IPS-20b (cell line): ENCODE data around the gene SNAI1.

ENCODE experiments used
- H3K27ac ChIP-seq: one replicate; pipeline ENCODE4 v1.5.1; 2013; ENCODE audit warnings: low read length
- H3K27me3 ChIP-seq: 2 replicates; pipeline ENCODE4 v1.6.1; 2013; ENCODE audit warnings: mild to moderate bottlenecking, low read length, inconsistent platforms; ENCODE audit not compliant: insufficient read depth
- H3K36me3 ChIP-seq: 2 replicates; pipeline ENCODE4 v1.6.1; 2013; ENCODE audit warnings: low read depth, mild to moderate bottlenecking, inconsistent platforms, low read length, moderate library complexity; ENCODE audit not compliant: insufficient read depth
- H3K4me1 ChIP-seq: 2 replicates; pipeline ENCODE4 v1.6.1; 2013; ENCODE audit warnings: mild to moderate bottlenecking, control low read depth, inconsistent platforms, low read length, moderate library complexity; ENCODE audit not compliant: insufficient read depth
- H3K4me3 ChIP-seq: 2 replicates; pipeline ENCODE4 v1.5.1; 2013; ENCODE audit warnings: mild to moderate bottlenecking, low read length, inconsistent platforms
- H3K9ac ChIP-seq: 2 replicates; pipeline ENCODE4 v1.6.1; 2013; ENCODE audit warnings: low read depth, mild to moderate bottlenecking, inconsistent platforms, low read length, moderate library complexity
- H3K9me3 ChIP-seq: 2 replicates; pipeline ENCODE4 v1.6.1; 2013; ENCODE audit warnings: mild to moderate bottlenecking, low read depth, low read length, inconsistent platforms; ENCODE audit not compliant: insufficient read depth

SNAI1 gene

GRCh38 chr20:50017576-50018248 lies 34.9 kb downstream of the SNAI1 start:
- H3K9me3 ChIP-seq: no peaks in the 10 kb centered on the region
- no peak overlapping the region for H3K27ac ChIP-seq
- H3K4me3 ChIP-seq: no peak overlapping the region
- peaks cover 4% of the 10 kb centered on the region; the same call in 1 of the 2 replicates for H3K4me1 ChIP-seq
- no peaks in the 10 kb centered on the region for H3K36me3 ChIP-seq
- no peak overlapping the region for H3K9ac ChIP-seq
- H3K27me3 ChIP-seq: no peaks in the 10 kb centered on the region

- Histone ChIP-seq H3K9ac (no peak overlapping the region), H3K27me3 (no peaks in the 10 kb centered on the region), H3K36me3 (no peaks in the 10 kb centered on the region), H3K9me3 (no peaks in the 10 kb centered on the region), H3K4me3 (no peak overlapping the region), H3K27ac (no peak overlapping the region), H3K4me1 (peaks cover 4% of the 10 kb centered on the region; the same call in 1 of the 2 replicates)
These were observed 36.9 kb downstream of the SNAI1 start for GRCh38 chr20:50019466-50020256.

GRCh38 chr20:50020288-50020687 lies 37.5 kb downstream of the SNAI1 start:
- Histone ChIP-seq H3K4me1 (peaks cover 4% of the 10 kb centered on the region; the same call in 1 of the 2 replicates), H3K4me3 (no peak overlapping the region), H3K27ac (no peak overlapping the region), H3K27me3 (no peaks in the 10 kb centered on the region), H3K9me3 (no peaks in the 10 kb centered on the region), H3K36me3 (no peaks in the 10 kb centered on the region), H3K9ac (no peak overlapping the region)

- no peaks in the 10 kb centered on the region for H3K36me3 ChIP-seq
- no peaks in the 10 kb centered on the region for H3K4me1 ChIP-seq
- no peaks in the 10 kb centered on the region for H3K9me3 ChIP-seq
- H3K4me3 ChIP-seq: no peak overlapping the region
- no peak overlapping the region for H3K9ac ChIP-seq
- H3K27ac ChIP-seq: no peak overlapping the region
- no peaks in the 10 kb centered on the region for H3K27me3 ChIP-seq
These were observed 39.9 kb downstream of the SNAI1 start for GRCh38 chr20:50022676-50023075.

GRCh38 chr20:50023116-50023805 lies 40.5 kb downstream of the SNAI1 start:
- no peak overlapping the region for H3K27ac ChIP-seq
- H3K4me3 ChIP-seq: no peak overlapping the region
- no peaks in the 10 kb centered on the region for H3K4me1 ChIP-seq
- no peak overlapping the region for H3K9ac ChIP-seq
- no peaks in the 10 kb centered on the region for H3K27me3 ChIP-seq
- H3K36me3 ChIP-seq: no peaks in the 10 kb centered on the region
- H3K9me3 ChIP-seq: no peaks in the 10 kb centered on the region

GRCh38 chr20:50026746-50027575 lies 44.2 kb downstream of the SNAI1 start:
- Histone ChIP-seq H3K9ac (no peak overlapping the region), H3K4me3 (no peak overlapping the region), H3K27ac (no peak overlapping the region), H3K9me3 (no peaks in the 10 kb centered on the region), H3K36me3 (no peaks in the 10 kb centered on the region), H3K27me3 (no peaks in the 10 kb centered on the region), H3K4me1 (no peaks in the 10 kb centered on the region)

GRCh38 chr20:50027611-50028105 lies 44.9 kb downstream of the SNAI1 start:
- Histone ChIP-seq H3K4me3 (no peak overlapping the region), H3K27me3 (no peaks in the 10 kb centered on the region), H3K9me3 (no peaks in the 10 kb centered on the region), H3K4me1 (no peaks in the 10 kb centered on the region), H3K9ac (no peak overlapping the region), H3K27ac (no peak overlapping the region), H3K36me3 (no peaks in the 10 kb centered on the region)

GRCh38 chr20:50029083-50029696 lies 46.4 kb downstream of the SNAI1 start:
- H3K27me3 ChIP-seq: no peaks in the 10 kb centered on the region

GRCh38 chr20:50029697-50030461 lies 47.1 kb downstream of the SNAI1 start:
- H3K4me1 ChIP-seq: no peaks in the 10 kb centered on the region
- H3K27ac ChIP-seq: no peak overlapping the region
- no peak overlapping the region for H3K4me3 ChIP-seq
- no peaks in the 10 kb centered on the region for H3K27me3 ChIP-seq
- H3K36me3 ChIP-seq: no peaks in the 10 kb centered on the region
- H3K9ac ChIP-seq: no peak overlapping the region
- no peaks in the 10 kb centered on the region for H3K9me3 ChIP-seq

More at GRCh38 chr20:50029083-50029696, 46.4 kb downstream of the SNAI1 start:
- H3K9ac ChIP-seq: no peak overlapping the region
- H3K4me3 ChIP-seq: no peak overlapping the region
- H3K9me3 ChIP-seq: no peaks in the 10 kb centered on the region
- no peak overlapping the region for H3K27ac ChIP-seq
- no peaks in the 10 kb centered on the region for H3K36me3 ChIP-seq
- no peaks in the 10 kb centered on the region for H3K4me1 ChIP-seq

GRCh38 chr20:50032955-50033666 lies 50.3 kb downstream of the SNAI1 start:
- H3K36me3 ChIP-seq: no peaks in the 10 kb centered on the region
- no peaks in the 10 kb centered on the region for H3K9me3 ChIP-seq
- no peak overlapping the region for H3K9ac ChIP-seq
- H3K4me1 ChIP-seq: no peaks in the 10 kb centered on the region
- H3K27me3 ChIP-seq: no peaks in the 10 kb centered on the region
- no peak overlapping the region for H3K27ac ChIP-seq
- H3K4me3 ChIP-seq: no peak overlapping the region
